Osteocyte (in vitro differentiated cells): ENCODE measurements around the gene EGFR. TPM values are rescaled to one million over a fixed set of nuclear protein-coding genes. Genes with fewer than 3 reads are reported as not detected.

Experiments used
- DNase-seq: peaks from one replicate; pipeline ENCODE4 v3.0.0; 2021; ENCODE audit warnings: mixed read lengths; ENCODE audit not compliant: unreplicated experiment; ENCODE audit errors: extremely low spot score
- H3K27ac Mint-ChIP-seq: one replicate; pipeline ENCODE4 v1.8.0; 2021; ENCODE audit warnings: mild to moderate bottlenecking, mixed read lengths; ENCODE audit not compliant: unreplicated experiment
- H3K27me3 Mint-ChIP-seq: one replicate; pipeline ENCODE4 v1.8.0; 2021; ENCODE audit warnings: mixed read lengths; ENCODE audit not compliant: unreplicated experiment
- H3K36me3 Mint-ChIP-seq: one replicate; pipeline ENCODE4 v1.8.0; 2021; ENCODE audit warnings: mixed read lengths; ENCODE audit not compliant: unreplicated experiment
- H3K4me1 Mint-ChIP-seq: one replicate; pipeline ENCODE4 v1.8.0; 2021; ENCODE audit warnings: mixed read lengths; ENCODE audit not compliant: unreplicated experiment
- H3K4me3 Mint-ChIP-seq: one replicate; pipeline ENCODE4 v1.8.0; 2021; ENCODE audit warnings: mild to moderate bottlenecking, moderate library complexity, mixed read lengths; ENCODE audit not compliant: unreplicated experiment
- H3K9me3 Mint-ChIP-seq: one replicate; pipeline ENCODE4 v1.8.0; 2021; ENCODE audit warnings: mixed read lengths; ENCODE audit not compliant: unreplicated experiment
- total RNA-seq: library from RNA; stranded (reverse); gene quantifications from 2 replicates; pipeline ENCODE4 v1.2.1, GENCODE V29; 2021
- TF ChIP-seq, protein P1 (sequence below): fragments of 200-600 bp; sonication (generic); IDR thresholded peaks from 2 replicates; pipeline ENCODE4 v1.5.0; 2021; ENCODE audit warnings: antibody characterized with exemption, mild to moderate bottlenecking, moderate library complexity

The EGFR gene
- total RNA-seq, 1 donor from 2014 or later = 56.5 TPM

DNA sequence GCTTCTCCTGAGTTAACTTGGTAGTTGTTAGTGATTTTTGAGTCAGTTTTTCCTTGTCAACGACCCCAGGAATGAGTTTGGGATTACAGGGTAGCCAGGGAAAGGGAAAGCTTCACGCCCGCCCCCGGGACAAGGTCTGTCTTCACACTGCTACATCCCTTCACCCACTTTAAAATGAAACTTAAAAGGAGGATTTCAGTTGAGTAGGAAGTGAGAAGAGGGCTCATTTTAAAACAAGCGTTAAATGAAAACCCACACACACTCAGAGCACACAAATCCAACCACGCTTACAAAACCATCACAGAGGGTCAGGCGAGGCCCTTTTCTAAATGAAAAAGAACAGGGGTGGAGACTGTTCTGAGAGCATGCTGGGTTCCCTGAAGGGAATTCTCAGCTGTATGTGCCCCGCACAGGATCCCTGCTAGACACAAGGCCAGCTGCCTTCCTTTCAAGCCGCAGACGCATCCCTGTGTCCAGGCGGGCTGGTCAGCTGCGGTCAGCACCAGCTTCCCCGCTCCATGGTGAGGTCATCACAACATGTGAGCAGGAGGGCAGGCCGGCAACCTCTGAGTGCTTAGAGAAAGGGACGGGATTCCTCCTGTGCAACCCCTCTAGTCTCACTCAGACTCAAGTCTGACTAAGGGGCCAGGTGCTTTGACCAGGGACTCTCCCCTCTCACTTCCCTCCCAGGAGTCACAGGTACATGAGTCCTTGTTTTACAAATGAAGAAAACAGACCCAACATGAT lies 111.8 kb downstream of the EGFR start:
- Mint-ChIP-seq H3K4me3 (no peak overlapping the region), H3K27me3 (no peaks in the 10 kb centered on the region), H3K36me3 (no peaks in the 10 kb centered on the region), H3K4me1 (peaks cover 88% of the 10 kb centered on the region), H3K9me3 (no peaks in the 10 kb centered on the region), H3K27ac (peak overlapping the region; percentile 96)
- TF ChIP-seq, protein P1, sequence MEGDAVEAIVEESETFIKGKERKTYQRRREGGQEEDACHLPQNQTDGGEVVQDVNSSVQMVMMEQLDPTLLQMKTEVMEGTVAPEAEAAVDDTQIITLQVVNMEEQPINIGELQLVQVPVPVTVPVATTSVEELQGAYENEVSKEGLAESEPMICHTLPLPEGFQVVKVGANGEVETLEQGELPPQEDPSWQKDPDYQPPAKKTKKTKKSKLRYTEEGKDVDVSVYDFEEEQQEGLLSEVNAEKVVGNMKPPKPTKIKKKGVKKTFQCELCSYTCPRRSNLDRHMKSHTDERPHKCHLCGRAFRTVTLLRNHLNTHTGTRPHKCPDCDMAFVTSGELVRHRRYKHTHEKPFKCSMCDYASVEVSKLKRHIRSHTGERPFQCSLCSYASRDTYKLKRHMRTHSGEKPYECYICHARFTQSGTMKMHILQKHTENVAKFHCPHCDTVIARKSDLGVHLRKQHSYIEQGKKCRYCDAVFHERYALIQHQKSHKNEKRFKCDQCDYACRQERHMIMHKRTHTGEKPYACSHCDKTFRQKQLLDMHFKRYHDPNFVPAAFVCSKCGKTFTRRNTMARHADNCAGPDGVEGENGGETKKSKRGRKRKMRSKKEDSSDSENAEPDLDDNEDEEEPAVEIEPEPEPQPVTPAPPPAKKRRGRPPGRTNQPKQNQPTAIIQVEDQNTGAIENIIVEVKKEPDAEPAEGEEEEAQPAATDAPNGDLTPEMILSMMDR = no peak
- DNase-seq = no peak

DNA sequence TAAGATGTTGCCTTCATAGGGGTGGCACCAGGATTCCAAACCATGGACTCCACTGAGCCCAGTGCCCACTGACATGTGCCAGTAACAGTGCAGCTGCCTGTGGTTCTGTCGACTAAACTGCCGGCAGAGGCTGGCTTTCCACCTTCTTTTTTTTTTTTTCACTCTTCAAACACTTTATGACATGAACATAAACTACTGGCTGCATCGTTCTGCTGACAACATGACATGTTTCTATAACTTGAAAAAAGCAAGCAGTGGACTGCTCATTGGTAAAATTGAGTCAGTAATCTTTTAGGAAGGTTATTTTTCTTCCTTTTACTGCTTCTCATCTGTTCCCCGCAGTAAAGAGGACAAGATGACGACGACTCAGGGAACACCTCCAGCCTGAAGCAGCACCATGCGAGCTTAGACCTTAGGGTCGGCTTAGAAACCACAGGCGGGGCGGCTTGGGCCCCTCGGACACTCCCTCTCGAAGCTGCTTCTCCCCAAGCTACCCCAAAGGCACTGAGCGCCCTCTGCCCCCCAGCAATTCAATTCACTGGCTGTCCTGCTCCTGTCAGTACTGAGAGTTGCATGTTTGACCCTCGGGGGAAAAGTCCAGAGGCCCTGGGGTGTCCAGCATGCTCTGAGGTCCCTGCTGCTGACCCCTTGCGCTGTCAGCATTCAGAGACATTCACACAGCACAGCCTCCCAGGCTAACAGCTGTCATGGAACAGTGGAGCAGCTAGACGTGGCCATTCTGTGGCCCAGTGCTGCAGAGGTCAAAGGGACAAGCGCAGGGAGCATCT lies 112.5 kb downstream of the EGFR start:
- Mint-ChIP-seq H3K27ac (peak overlapping the region; percentile 96), H3K4me3 (no peak overlapping the region), H3K4me1 (peaks cover 82% of the 10 kb centered on the region), H3K9me3 (no peaks in the 10 kb centered on the region), H3K27me3 (no peaks in the 10 kb centered on the region), H3K36me3 (no peaks in the 10 kb centered on the region)
- TF ChIP-seq, protein P1 = no peak
- DNase-seq = peak; percentile 74

DNA sequence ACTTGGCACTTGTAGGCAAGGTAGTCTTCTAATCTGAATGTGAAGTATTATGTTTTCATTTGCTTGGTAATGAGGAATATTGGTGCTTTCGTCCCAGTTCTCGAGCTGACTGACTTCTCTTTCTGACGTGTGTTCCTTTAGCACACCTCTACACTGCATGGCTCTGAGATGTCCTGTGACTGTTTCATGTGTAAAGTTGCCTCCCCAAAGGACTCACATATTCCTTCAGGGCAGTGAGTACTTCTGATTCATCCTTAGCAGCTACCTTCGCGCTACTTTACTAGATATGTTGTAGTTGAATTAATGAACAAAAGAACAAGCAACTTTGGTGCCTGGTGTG lies 113.7 kb downstream of the EGFR start:
- H3K27ac Mint-ChIP-seq = peak overlapping the region; percentile 96
- TF ChIP-seq, protein P1 = no peak

DNA sequence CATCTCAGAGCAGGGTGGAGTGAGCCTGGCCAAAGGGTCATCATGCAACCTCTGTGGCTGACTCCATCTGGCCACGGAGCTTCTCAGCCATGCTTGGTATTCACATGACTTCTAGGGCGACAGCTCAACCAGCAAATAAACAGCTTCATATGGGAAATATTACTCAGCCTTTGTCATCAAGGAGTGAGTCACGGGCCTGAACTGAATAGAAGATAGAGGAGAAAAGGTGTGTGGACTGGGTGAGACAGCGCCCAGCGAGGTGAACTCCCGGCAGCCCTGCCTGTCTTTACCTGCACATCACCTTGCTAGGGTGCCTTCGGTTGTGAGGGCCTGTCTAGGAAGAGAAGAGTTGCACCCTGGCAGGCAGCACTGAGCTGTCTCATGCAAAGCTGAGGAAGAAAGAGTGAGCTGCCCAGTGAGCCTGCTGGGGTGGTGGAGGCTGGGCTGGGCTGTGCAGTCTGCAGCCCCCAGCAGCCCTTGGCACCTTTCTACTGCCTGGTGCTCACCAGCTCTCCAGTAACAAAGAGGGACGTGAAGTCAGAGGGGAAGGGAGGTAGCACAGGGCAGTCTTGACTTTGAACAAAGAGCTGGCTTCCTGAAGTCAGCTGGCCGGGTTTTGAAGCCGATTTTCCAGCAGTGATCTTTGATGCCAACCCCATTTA lies 114.2 kb downstream of the EGFR start:
- H3K9me3 Mint-ChIP-seq = no peaks in the 10 kb centered on the region
- TF ChIP-seq, protein P1 = no peak
- H3K27ac Mint-ChIP-seq = peak overlapping the region; percentile 96
- peak overlapping the region; percentile 20 for H3K4me3 Mint-ChIP-seq
- H3K4me1 Mint-ChIP-seq = peaks cover 66% of the 10 kb centered on the region
- H3K27me3 Mint-ChIP-seq = no peaks in the 10 kb centered on the region
- DNase-seq = peak; percentile 80
- H3K36me3 Mint-ChIP-seq = no peaks in the 10 kb centered on the region

More for the DNA sequence above, 113.7 kb downstream of the EGFR start:
- Mint-ChIP-seq H3K27me3 (no peaks in the 10 kb centered on the region), H3K9me3 (no peaks in the 10 kb centered on the region), H3K4me1 (peaks cover 71% of the 10 kb centered on the region), H3K36me3 (no peaks in the 10 kb centered on the region), H3K4me3 (peak overlapping the region; percentile 20)
- no peak for DNase-seq
